RPMI8226 (cell line): ENCODE data around the gene RTL3.

Experiments used
- DNase-seq: peaks from one replicate; pipeline ENCODE4 v3.0.0-alpha.2; 2015

The RTL3 gene

DNA sequence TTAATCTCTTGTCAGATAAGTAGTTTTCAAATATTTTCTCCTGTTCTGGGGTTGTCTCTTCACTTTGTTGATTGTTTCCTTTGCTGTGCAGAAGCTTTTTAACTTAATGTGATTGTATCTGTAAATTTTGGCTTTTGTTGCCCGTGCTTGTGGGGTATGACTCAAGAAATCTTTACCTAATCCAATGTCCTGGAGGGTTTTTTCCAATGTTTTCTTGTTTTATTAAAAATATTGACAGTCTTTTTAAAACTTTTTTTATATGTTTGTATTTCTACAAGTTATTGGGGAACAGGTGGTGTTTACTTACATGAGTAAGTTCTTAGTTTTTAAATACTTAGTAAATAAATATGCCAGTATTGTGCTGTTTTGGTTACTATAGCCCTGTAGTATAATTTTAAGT lies 44.9 kb downstream of the RTL3 start:
- DNase-seq = no peak
